ENCODE data around the gene SETX.
A peak's percentile ranks its signal among the peaks of the same experiment; 100 is the strongest.
"Not testable (repeated sequence)": the region's sequence is repeated elsewhere in the genome, so short reads cannot be mapped to it uniquely, and the experiment has no call there.

Gene SETX

DNA sequence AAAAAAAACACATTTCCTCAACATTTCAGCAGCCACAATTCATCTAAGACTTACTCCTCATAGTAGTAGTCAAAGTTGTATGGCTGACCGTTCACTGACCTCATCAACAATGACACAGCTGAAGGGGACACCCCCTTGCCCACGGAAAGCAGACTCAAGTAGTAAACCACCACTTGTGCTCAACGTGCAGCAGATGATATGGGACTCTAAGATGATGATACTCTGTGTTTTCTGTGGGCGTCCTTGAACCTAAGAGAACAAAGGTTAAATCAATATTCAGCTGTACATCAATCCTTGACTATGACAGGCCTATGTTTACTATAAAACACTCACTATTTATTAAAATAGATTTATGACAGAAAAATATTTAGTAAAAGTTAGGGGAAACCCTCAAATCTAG lies 71.6 kb downstream of the SETX start:
- DNase-seq, result no peak

DNA sequence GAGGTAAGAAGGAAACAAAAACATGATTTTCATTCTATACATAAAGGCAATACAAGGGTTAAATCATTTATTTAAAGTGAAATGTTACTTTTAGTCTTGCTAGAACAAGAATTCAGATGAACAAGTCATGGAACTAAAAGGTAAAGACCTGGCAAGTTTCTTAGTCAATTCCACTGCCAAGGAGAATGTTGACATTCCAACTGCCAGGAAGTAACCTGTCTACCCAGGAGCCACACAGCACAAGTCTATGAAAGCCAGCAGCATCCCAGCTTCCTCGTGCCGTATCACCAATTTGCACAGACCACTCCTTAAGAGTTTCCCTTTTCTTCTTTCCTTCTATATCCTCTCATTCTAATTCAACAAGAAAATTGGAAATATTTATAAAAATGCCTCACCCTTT lies 79.9 kb downstream of the SETX start:
- no peak for DNase-seq

DNA sequence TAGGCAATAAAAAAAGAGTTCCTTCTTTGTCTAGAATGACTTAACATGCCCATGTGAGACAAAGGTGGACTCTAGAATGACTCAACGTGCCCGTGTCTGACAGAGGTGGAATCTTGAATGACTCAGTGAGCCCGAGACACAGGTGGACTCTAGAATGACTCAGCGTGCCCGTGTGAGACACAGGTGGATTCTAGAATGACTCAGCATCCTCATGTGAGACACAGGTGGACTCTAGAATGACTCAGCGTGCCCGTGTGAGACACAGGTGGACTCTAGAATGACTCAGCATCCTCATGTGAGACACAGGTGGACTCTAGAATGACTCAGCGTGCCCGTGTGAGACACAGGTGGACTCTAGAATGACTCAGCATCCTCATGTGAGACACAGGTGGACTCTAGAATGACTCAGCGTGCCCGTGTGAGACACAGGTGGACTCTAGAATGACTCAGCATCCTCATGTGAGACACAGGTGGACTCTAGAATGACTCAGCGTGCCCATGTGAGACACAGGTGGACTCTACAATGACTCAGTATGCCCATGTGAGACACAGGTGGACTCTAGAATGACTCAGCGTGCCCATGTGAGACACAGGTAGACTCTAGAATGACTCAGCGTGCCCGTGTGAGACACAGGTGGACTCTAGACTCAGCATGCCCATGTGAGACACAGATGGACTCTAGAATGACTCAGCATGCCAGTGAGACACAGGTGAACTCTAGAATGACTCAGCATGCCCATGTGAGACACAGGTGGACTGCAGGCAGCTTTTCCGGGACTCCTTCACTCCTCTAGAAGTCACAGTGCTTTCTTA lies 84.9 kb downstream of the SETX start:
- not testable (repeated sequence) for DNase-seq

DNA sequence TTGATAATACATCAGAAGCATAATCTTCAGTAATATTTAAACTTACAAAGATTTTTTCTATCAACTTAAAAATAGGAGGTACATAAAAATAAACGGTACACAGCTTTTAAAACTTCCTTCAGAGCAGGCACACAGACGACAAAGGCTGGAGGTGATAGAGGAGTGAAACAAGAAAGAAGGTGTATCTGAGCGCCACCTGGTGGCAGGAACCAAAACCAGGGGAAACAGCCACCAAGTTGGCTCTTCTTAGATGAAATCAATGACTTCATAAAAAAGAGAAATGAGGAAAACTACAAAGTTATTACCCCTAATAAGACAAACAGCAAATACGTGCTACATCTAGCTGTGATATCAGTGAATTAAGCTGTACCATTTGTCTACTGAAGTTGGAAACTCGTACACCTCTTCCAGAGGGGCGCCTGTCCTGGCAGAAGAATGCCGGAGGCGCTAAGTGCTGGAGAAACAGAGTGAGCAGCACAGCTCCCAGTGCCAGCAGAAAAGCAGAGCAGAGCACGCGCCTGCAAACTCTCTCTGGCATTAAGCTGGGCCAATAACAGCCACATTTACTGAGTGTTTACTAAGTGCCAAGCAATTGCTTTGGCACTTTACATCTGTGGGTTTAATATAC lies 85.9 kb downstream of the SETX start:
- DNase-seq, result peak in 32 of 51 donors; percentile 6 to 73 (median 38)

DNA sequence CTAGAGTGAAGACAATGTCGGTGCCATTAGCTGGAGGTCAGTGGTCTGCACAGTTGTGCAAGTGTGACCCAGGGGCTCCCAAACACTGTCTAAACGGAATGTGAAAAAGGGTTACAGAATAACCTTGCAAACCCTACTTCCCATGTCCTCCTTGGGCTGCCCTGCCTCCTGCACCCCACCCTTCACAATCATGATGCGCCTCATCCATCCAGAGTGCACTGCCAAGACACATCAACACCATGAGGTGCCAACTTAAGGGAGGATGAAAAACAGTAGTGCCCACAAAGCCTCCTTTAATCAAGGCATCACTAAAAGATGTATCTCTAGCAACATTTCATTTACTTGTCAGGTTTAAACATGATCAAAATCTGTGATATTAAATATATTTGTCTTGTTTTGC lies 87.1 kb downstream of the SETX start:
- no peak for DNase-seq

DNA sequence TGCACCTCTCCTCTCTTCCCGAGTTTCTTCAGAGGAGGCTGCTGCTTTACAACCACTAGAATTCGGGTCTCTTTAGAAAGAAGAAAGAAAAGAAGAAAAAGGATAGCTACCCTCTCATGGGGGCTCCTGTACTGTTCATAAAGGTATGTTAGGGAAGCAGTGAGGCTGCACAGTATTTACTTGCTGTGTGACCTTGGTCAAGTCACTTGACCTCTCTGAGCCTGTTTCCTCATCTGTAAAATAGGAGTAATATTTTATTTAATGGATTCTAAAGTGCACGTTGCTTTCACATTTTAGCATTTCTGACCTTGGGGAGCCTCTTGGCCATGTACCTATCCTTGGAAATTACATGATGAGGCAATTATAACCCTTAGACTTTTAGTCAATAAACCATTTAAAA lies 88.8 kb downstream of the SETX start:
- no peak for DNase-seq

DNA sequence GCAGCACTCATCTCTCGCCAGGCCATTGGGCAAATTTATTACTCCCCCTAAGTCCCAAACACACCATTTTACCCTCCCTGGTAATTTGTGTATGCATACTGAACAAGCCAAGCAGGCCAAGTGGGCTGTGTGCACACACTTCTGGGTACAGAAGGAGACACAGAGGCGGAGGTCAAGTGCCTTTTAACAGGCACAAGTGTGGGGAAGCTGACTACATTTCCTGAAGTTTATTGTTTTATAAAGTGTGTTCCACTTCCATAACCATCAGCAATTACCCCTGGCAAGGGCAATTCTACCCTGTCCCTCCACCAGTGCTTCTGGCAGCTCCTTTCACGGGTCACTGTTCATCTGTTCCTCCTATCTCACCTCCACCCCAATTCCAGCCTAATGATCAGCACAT lies 93.9 kb downstream of the SETX start:
- no peak for DNase-seq

DNA sequence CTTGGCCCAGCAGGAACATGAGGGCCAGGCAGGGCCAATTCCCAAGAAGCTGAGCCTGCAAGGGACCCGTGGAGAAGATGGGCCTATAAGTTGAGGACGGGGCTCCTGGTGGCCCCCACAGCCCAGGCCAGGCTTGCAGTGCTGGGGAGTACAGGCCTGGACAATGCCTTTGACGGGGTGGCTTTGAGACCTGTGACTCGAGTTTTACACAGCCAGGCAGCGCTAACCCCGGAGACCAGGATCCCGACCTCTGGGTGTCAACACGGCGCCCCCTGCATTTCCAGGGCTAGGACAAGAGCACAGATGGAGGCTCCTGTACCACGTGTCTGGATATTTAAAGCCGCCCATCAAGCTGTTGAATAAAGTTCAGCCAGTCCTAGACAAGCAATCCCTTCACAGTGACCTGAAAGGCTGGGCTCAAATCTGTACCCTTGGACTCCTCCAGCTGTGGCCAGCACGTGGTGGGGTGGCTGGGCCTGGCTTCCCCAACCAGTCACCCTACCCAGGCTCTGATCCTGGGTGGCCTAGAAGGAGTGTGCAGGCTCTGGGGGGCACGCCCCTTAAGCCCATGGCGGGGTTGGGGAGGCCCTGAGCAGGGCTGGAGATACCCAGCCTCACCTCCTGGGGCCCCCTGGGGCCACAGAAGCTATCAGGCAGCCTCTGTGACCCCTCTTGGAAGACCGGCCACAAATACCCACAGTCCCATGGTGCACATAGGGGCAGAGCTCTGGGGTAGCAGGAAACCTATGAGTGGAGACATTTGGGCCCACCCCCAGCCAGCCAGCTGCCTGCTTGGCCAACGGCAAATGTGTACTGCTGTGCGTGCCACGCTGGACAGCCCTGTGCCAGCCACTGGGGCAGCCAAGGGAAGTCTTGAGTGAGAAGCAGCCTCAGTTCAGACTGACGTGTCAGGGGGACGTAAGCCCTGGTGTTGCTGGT lies 104.2 kb downstream of the SETX start:
- no peak for DNase-seq

DNA sequence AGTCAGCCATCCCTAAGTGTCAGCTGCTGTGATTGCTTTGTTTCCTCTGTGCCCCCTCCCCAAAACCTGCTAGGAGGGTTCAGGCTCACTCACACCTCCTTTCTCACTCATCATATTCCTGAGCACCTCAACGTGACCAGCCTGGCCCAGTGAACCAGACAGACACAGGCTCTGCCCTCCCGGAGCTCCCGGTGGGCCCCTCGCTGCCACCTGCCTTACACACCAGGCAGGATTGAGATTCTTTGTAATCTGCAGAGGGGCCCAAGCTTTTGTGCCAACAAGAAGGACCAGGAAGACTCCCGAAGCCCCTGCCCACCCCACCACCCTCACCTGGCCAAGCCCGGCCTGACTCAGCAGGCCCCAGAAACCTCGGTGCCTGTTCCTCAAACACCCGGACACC lies 105.1 kb downstream of the SETX start:
- DNase-seq, result no peak

DNA sequence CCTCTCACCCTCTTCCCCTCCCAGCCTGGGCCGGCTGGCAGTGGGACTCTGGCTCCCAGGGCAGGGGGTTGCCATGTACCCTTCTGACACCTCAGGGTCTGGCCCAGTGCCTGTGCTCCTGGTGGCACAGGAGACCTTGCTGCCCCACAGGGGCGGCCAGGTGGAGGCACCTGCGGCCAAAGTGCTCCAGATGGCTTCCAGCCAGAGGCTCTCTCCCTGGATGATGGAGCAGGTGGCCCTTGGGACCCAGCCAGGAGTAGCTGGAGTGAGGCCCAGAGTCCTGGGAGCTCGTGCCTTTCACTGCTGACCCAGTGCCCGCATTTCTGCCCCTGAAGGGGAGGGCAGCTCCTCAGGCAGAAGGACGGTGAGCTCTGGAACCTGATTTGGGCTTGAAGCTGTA lies 105.7 kb downstream of the SETX start:
- no peak for DNase-seq

DNA sequence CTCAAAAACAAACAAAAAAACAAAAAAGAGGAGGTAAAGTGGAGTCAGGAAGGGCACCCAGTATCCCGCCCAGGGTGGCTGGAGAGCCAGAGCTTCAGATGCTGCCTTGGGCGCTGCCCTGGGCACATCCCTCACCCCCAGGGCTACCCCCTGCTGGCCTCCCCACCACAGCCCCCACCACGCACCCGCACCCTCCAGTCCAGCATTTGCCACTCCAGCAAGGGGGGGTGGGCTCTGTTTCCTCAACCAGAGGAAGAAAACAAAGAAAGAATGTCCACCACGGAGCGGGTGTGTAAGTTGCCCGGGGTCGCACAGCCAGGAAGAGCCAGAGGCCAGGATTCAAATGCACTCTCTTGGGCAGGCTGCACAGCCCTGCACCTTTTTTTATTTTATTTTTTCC lies 106.8 kb downstream of the SETX start:
- no peak for DNase-seq

DNA sequence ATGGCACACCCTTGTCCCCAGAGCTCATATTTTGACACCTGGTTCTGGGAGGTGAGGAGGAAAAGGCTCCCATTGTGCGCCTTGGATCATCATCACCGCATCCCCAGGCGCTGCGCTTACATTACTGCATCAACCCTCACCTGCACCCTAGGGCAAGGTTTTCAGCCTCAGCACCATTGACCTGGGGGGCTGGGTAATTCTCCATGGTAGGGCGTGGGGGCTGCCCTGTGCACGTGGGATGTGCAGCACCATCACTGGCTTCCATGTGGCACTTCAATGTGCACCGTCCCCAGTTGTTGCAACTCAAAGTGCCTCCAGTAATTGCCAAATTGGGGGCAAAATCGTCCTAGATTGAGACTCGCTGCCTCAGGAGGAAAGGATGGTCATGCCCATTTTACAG lies 109.3 kb downstream of the SETX start:
- no peak for DNase-seq

DNA sequence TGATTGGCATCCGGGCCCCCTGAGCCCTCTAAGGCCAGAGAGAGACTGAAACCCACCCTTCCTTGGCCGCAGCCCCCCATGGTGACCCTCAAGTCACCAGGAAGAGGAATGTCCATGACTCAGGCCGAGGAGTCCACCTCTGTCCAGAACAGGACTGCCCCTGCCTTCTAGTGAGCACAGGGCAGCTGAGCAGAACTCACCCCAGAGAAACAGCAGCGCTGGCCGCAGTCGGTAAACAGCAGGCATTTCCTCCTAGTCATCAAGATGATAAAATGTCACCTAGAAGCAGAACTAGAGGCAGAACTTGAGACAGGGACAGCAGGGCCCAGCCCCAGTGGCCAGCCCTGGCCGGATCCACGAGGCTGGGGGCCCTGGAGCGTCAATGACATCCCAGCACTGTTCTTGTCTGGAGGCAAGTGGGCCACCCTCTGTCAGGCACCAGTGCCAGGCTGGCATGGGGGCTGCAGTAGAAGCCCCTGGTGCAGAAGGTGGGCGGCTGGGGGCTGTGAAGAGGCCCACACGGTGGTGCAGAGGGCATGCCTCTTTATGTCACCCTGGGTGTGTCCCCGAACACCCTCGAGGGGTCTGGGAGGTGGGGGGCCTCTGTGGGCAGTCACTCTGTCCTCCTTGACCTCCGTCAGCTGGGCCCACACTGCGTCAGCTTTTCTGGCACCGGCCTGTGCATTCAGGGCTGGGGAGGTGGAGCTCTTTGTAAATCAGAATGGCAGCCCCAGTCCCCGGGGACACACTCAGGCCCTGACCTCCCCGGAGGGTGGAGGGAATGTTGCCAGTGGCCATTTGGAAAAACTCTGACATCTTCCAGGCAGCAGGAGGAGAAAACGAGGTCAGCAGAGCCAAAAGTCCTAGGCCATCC lies 110.0 kb downstream of the SETX start:
- no peak for DNase-seq

DNA sequence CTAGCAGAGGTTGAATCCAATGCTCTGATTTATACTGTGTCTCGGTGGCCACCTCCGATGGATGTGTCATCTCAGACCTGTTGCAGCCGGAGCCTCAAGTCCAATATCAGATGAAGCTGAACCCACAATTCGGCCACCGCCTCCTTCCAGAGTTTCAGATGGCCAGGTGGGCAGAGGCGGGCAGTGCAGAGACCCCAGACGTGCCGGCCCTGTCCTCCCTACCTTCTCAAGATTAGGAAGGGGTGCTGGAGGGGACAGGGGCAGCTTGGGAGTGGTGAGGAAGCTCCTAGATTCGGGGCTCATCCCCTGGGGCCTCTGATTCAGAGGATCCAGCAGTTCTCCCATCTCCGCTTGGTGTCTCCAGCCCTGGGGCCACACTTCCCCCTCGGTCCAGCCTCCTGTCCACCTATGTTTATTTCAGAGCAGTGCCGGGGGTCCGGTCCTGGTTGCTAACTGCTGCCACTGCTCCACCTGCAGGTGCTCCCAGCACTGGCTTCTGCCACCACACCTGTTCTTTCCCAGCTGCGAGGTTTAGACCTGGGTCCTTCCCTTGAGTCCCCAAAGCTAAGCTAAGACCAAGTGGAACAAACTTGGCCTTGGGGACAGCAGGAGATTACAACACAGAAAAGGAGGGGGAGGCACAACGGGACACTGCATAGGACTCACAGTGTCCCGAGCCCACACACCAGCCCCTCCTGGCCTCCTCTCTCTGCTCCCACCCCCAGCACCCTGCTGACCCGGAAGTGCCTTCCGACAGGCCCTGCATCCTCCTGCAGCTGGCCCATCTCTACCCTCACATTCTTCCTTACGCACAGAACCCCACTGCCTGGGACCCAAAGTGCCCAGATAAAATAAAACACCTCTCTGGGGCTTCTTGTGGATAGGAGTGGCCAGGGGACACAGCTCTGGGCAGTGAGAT lies 111.4 kb downstream of the SETX start:
- DNase-seq, result no peak

DNA sequence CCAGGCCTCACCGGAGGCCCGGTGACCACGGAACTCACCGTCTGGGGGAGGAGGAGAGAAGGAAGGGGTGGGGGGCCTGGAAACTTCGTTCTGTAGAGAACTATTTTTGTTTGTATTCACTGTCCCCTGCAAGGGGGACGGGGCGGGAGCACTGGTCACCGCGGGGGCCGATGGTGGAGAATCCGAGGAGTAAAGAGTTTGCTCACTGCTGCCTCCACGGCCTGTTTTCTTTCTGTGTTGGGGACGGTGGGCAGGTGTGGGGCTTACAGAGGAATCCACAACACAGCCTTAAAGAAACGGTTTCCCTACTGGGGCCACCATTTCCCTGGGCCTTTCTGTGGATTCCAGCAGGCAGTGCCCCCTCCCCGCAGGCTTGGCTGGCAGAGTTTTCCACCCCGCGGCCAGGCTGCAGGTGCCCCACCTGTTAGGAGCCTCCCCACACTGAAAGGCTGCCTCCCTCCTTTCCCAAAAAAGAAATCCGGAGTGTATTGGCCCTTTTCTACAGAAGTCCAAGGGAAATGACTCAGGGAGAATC lies 112.1 kb downstream of the SETX start:
- DNase-seq, result peak in 1 of 51 donors; percentile 26

DNA sequence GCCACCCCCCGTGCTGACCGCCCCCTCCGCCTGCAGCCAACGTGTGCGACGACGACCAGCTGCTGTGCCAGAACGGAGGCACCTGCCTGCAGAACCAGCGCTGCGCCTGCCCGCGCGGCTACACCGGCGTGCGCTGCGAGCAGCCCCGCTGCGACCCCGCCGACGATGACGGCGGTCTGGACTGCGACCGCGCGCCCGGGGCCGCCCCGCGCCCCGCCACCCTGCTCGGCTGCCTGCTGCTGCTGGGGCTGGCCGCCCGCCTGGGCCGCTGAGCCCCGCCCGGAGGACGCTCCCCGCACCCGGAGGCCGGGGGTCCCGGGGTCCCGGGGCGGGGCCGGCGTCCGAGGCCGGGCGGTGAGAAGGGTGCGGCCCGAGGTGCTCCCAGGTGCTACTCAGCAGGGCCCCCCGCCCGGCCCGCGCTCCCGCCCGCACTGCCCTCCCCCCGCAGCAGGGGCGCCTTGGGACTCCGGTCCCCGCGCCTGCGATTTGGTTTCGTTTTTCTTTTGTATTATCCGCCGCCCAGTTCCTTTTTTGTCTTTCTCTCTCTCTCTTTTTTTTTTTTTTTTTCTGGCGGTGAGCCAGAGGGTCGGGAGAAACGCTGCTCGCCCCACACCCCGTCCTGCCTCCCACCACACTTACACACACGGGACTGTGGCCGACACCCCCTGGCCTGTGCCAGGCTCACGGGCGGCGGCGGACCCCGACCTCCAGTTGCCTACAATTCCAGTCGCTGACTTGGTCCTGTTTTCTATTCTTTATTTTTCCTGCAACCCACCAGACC lies 112.8 kb downstream of the SETX start:
- peak in 2 of 51 donors; percentile 14 to 20 for DNase-seq

DNA sequence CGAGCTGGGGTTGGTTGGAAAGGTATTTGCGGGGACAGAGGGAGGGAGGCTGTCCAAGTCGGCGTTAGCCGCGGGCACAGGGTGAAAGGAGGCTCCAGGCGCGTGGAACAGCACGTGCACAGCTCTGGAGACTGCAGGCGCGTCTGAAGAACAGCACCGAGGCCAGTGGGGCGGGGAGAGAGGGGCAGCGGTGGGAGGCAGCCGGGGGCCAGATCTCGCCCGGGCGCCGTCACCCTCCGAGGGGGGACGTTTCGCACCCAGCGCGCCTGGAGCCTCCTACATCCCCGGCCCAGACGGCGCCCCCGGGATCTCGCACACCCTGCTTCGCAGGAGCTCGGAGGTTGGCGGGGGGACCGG lies 113.3 kb downstream of the SETX start:
- DNase-seq, result no peak

DNA sequence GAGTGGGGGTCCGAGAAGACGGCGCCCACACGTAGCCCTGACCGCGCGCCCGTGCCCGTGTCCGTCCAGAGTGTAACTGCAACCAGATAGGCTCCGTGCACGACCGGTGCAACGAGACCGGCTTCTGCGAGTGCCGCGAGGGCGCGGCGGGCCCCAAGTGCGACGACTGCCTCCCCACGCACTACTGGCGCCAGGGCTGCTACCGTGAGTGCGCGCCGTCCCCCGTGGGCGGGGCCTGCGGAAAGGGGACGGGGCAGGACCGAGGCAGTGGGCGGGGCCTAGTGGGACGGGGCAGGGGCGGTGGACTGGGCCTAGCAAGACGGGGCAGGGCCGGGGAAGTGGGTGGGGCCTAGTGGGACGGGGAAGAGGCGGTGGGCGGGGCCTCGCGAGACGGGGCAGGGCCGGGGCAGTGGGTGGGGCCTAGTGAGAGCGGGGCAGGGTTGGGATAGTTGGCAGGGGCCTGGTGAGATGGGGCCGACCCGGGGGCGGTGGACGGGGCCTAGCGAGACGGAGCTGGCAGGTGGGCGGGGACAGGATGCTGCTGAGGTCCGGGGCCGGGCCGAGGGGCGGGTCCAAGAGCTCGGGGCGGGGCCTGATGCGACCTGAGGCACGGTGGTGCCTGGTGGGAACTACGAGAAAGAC lies 113.8 kb downstream of the SETX start:
- DNase-seq, result peak; percentile 33 to 99 (median 88)
